MCF 10A (cell line): Measurements from ENCODE around the gene PIK3CG. TPM values are rescaled to one million over a fixed set of nuclear protein-coding genes. Genes with fewer than 3 reads are reported as not detected.

ENCODE experiments used
- BruUV-seq: library from RNA; stranded (reverse); fragments of 400-500 nt; replicated peaks from 2 replicates; lab custom pipeline; 2021; lab: Mats Ljungman, UMichigan
- CTCF ChIA-PET: fragments of 300-600 bp; sonication (Branson Sonifier 250); formaldehyde crosslinking; extraction: SDS; loops from one replicate; lab custom pipeline; 2021; ENCODE audit warnings: antibody characterized with exemption, inconsistent platforms; lab: Yijun Ruan, JAX
- POLR2A ChIA-PET: fragments of 300-600, 350-650 bp; sonication (Branson Sonifier 250); formaldehyde crosslinking; extraction: SDS; loops from one replicate; lab custom pipeline; 2020; ENCODE audit warnings: antibody characterized with exemption, inconsistent platforms; lab: Yijun Ruan, JAX
- DNase-seq: peaks from one replicate; pipeline ENCODE4 v3.0.0-alpha.2; 2018; ENCODE audit not compliant: unreplicated experiment
- H3K27ac Mint-ChIP-seq: one replicate; pipeline ENCODE4 v1.8.0; 2022; ENCODE audit warnings: mild to moderate bottlenecking, low read depth, mixed read lengths; ENCODE audit not compliant: unreplicated experiment
- H3K27me3 Mint-ChIP-seq: one replicate; pipeline ENCODE4 v1.8.0; 2022; ENCODE audit warnings: mixed read lengths; ENCODE audit not compliant: insufficient read depth, unreplicated experiment
- H3K36me3 Mint-ChIP-seq: one replicate; pipeline ENCODE4 v1.8.0; 2022; ENCODE audit warnings: mild to moderate bottlenecking, moderate library complexity, mixed read lengths; ENCODE audit not compliant: insufficient read depth, unreplicated experiment
- H3K4me1 Mint-ChIP-seq: one replicate; pipeline ENCODE4 v1.8.0; 2022; ENCODE audit warnings: mixed read lengths; ENCODE audit not compliant: insufficient read depth, unreplicated experiment
- H3K4me3 Mint-ChIP-seq: one replicate; pipeline ENCODE4 v1.8.0; 2022; ENCODE audit warnings: mild to moderate bottlenecking, moderate library complexity, mixed read lengths; ENCODE audit not compliant: unreplicated experiment
- H3K9me3 Mint-ChIP-seq: one replicate; pipeline ENCODE4 v1.8.0; 2022; ENCODE audit warnings: mixed read lengths; ENCODE audit not compliant: unreplicated experiment
- CTCF ChIP-seq: fragments of 200-600 bp; IDR thresholded peaks from one replicate; pipeline ENCODE4 v1.8.0; 2022; ENCODE audit warnings: antibody characterized with exemption, mild to moderate bottlenecking; ENCODE audit not compliant: unreplicated experiment
- intact Hi-C: fragments of 100-400 bp; cut with micrococcal nuclease; formaldehyde crosslinking; loops from 2 replicates; pipeline ENCODE4 v1.14.1; 2022
- total RNA-seq: library from RNA; stranded (reverse); gene quantifications from 2 replicates; pipeline ENCODE4 v1.2.3, GENCODE V29; 2022

Gene PIK3CG
- total RNA-seq, 1 experiment from 2014 or later = not detected

DNA sequence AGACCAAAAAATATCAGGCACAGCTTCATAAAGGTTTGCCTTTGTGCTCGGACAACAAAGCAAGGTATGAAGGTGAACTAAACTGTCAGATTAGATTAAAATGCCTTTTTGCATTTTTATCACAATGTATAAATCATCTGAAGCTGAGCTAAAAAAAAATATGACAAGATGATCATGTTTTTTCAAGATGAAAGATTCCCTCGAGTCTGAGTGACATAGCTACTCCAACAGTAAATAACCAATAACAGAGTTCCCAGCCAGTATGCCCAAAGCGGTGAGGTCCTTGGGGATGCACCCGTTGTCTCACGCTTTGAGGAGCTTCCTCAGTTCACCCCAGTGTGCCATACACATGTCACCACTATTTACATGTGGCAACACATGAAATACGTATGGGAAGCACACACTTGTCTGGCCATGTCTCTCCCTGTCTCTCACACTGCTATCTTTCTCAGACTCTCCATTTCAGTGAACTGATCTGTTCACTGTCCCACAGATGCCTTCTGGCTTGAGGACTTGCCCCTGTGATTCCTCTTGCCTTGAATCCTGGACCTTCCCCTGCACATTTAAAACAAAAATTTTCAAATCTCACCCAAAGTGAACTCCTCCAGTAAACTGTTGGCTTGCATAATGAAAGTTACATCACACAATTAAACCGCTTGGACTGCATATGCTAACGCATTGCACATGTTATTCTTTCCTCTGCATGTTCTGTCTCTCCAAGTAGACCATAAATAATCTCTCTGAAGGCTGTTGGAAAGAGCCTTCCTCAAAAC is 2.6 kb upstream of the PIK3CG start:
- ChIA-PET POLR2A (no interaction called here), CTCF (no interaction called here)
- intact Hi-C loops = no loop called here
- no peak for DNase-seq
- H3K36me3 Mint-ChIP-seq = no peaks in the 10 kb centered on the region
- H3K27me3 Mint-ChIP-seq = peaks cover 31% of the 10 kb centered on the region
- H3K27ac Mint-ChIP-seq = no peak overlapping the region
- H3K4me3 Mint-ChIP-seq = no peak overlapping the region
- no peak for TF ChIP-seq CTCF
- H3K9me3 Mint-ChIP-seq = no peaks in the 10 kb centered on the region
- BruUV-seq = no TSS peak
- no peaks in the 10 kb centered on the region for H3K4me1 Mint-ChIP-seq

GRCh38 chr7:106863274-106863997 is 1.6 kb upstream of the PIK3CG start:
- Mint-ChIP-seq H3K27ac (no peak overlapping the region), H3K36me3 (no peaks in the 10 kb centered on the region), H3K4me1 (no peaks in the 10 kb centered on the region), H3K4me3 (no peak overlapping the region), H3K9me3 (no peaks in the 10 kb centered on the region), H3K27me3 (peaks cover 31% of the 10 kb centered on the region)
- ChIA-PET CTCF (interaction anchor here (0.7 kb wide), 1 partner anchor 18 kb away, joined by 3 read pairs; no protein-coding TSS in a partner anchor), POLR2A (no interaction called here)
- no peak for DNase-seq
- TF ChIP-seq CTCF = no peak
- BruUV-seq = no TSS peak
- intact Hi-C loops = no loop called here

- peaks cover 31% of the 10 kb centered on the region for H3K27me3 Mint-ChIP-seq
- no peaks in the 10 kb centered on the region for H3K9me3 Mint-ChIP-seq
- POLR2A ChIA-PET = no interaction called here
- no TSS peak for BruUV-seq
- H3K4me1 Mint-ChIP-seq = no peaks in the 10 kb centered on the region
- no peak overlapping the region for H3K27ac Mint-ChIP-seq
- TF ChIP-seq CTCF = no peak
- no peak for DNase-seq
- intact Hi-C loops = no loop called here
- CTCF ChIA-PET = interaction anchor here (0.6 kb wide), 1 partner anchor 1375 kb away, joined by 3 read pairs; no protein-coding TSS in a partner anchor
- no peaks in the 10 kb centered on the region for H3K36me3 Mint-ChIP-seq
- H3K4me3 Mint-ChIP-seq = no peak overlapping the region
Observed at GRCh38 chr7:106864298-106865081, 592 bp upstream of the PIK3CG start.
